GM21786 (cell line): ENCODE results near the gene TUBB8.
"Not testable (repeated sequence)": the region's sequence is repeated elsewhere in the genome, so short reads cannot be mapped to it uniquely, and the experiment has no call there.

Source experiments
- ATAC-seq: cut with Tn5 transposase; IDR thresholded peaks from one replicate; pipeline ENCODE4 v1.9.1; 2021; ENCODE audit not compliant: unreplicated experiment

TUBB8 gene

GRCh38 chr10:49926-50325 is 830 bp upstream of the TUBB8 start:
- not testable (repeated sequence) for ATAC-seq

GRCh38 chr10:47864-48263 is 1.2 kb downstream of the TUBB8 start:
- ATAC-seq: not testable (repeated sequence)

GRCh38 chr10:13315-13635 is 35.8 kb downstream of the TUBB8 start:
- not testable (repeated sequence) for ATAC-seq

GRCh38 chr10:12444-13314 is 36.4 kb downstream of the TUBB8 start:
- ATAC-seq: not testable (repeated sequence)

- ATAC-seq: not testable (repeated sequence)
These were observed 37.8 kb downstream of the TUBB8 start for GRCh38 chr10:11260-11659.

GRCh38 chr10:10261-10971 is 38.7 kb downstream of the TUBB8 start:
- ATAC-seq: not testable (repeated sequence)
